GM19099 (cell line): Measurements from ENCODE around the gene GNAL.

ENCODE experiments used
- POLR2A ChIP-seq: IDR thresholded peaks from 3 replicates; pipeline ENCODE4 v1.6.1; 2011; ENCODE audit warnings: low read depth; ENCODE audit not compliant: insufficient read length; ENCODE audit errors: extremely low read depth

Gene GNAL

GRCh38 chr18:11880586-11881304, 191.7 kb downstream of the GNAL start:
- no peak for TF ChIP-seq POLR2A

DNA sequence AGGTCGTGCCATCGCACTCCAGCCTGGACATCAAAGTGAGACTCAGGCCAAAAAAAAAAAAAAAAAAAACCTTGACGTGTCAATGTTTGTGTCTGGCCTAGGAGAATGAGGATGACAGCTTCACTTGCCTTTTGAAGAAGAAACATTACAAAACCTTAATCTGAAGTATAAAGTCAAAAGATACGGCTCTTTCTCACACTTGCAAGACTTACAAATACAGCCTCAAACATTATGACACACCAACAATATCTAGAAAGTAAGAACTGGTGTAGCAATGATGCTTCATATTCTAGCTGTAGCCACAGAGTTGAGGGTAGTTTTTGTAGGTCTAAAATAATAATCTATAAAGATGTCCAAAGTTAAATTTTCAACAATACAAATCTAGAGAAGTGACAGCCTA, 193.6 kb downstream of the GNAL start:
- TF ChIP-seq POLR2A = no peak

GRCh38 chr18:11883153-11883552, 194.1 kb downstream of the GNAL start:
- TF ChIP-seq POLR2A = no peak

GRCh38 chr18:11884396-11885030, 195.4 kb downstream of the GNAL start:
- no peak for TF ChIP-seq POLR2A

DNA sequence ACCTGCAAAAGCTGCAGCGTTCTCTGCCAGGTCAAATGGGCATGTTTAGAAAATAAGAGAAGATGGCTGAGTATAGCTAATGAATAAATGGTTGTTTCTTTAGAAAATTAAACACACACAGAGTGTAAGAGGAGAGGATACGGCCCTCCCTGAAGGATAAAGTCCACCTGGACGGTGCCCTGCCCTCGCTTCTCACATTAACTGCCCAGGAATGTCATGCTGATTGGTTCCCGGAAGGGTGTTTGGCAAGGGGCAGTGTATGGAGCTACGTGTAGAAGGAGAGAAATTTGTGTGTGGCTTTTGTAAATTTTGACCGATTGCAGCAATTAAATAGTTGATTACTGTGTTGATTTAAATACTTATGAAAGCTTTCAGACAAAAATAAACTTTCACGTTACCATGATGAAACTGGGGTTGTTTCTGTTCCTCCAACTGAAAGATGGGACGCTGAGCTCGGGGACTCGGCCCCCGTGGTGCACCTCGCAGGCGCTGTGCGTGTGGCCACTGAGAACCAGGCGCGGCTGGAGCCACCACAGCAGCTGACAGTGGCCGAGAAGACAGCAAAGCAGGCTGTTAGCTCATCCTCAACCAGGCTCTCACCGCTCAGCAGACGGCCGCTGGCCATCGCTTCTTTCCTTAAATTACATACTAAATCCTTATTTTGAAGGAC, 196.3 kb downstream of the GNAL start:
- no peak for TF ChIP-seq POLR2A

- no peak for TF ChIP-seq POLR2A
Measured at GRCh38 chr18:11886577-11887110, 197.6 kb downstream of the GNAL start.

DNA sequence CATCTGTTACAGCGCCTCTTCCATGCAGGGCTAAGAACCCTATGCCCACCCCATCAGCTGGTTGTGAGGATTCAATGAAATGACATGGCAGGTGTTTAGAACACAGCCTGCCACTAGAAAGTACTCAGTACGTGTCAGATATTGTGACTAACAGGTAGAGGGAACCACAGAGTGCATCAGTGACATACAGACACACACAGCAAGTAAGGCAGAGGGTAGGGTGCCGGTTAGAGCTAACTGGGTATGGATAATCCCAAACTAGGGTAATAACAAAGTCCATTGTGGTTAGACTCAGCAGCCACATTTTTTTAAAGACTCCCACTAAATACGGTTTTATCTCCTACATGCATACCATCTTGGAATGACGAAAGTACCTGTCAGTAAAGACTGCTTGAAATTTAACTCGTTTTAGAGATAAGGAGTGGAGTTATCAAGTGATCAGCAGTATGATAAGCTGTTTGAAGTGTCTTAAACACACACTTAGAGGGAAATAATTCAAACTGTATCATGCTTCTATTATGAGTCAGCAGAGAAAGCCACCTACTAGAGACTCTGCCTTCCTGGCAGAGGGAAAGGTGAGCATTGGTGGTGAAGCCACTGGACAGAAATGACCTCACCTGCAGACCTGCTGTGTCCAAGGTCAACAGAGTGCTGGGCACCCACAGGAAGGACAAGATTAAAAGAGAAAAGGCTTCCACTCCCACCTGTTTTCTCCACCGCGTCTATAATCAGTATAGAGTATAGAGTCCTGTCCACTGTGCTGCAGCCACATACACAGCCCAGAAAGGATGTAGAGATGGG, 198.5 kb downstream of the GNAL start:
- no peak for TF ChIP-seq POLR2A

GRCh38 chr18:11888726-11889125, 199.7 kb downstream of the GNAL start:
- TF ChIP-seq POLR2A = no peak

GRCh38 chr18:11889284-11889683, 200.2 kb downstream of the GNAL start:
- no peak for TF ChIP-seq POLR2A

DNA sequence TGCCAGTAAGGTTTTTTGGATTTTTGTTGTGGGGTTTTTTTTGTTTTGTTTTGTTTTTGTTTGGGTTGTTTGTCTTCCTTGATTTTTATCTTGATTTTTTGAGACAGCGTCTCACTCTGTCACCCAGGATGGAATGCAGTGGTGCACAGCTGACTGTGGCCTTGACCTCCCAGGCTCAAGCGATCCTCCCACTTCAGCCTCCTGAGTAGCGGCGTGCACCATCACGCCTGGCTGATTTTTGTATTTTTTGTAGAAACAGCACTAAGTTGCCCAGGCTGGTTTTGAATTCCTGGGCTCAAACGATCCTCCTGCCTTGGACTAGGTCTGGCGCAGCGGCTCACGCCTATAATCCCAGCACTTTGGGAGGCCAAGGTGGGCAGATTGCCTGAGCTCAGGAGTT, 202.7 kb downstream of the GNAL start:
- no peak for TF ChIP-seq POLR2A

DNA sequence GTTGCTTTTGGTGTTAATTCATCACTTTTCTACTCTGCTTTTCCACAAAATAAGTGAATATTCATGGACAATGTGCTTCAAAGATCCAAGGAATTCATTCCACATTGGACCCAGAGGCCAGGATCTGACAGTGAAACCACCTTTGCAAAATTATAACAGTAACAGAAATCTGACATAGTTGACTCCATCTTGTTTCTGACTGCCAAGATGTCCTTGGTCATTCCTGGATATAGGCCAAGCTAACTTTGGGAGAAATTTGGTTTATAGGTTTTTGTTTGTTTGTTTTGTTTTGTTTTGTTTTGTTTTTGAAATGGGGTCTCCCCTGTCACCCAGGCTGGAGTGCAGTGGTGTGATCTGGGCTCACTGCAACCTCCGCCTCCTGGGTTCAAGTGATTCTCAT, 208.7 kb downstream of the GNAL start:
- no peak for TF ChIP-seq POLR2A

DNA sequence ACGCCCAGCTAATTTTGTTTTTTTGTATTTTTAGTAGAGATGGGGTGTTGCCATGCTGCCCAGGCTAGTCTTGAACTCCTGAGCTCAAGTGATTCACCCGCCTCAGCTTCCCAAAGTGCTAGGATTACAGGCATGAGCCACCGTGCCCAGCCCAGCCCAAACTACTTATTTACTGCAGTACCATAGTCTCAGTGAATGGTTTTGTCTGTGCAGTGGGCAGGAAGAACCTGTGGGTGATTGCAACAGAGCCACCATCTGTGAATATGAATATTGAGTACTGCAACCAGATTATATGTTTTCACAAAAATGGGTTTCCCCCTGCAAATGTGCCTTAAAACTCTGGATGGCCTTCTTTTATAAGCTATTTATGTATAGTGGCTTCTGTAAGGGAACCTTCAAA, 210.0 kb downstream of the GNAL start:
- no peak for TF ChIP-seq POLR2A

DNA sequence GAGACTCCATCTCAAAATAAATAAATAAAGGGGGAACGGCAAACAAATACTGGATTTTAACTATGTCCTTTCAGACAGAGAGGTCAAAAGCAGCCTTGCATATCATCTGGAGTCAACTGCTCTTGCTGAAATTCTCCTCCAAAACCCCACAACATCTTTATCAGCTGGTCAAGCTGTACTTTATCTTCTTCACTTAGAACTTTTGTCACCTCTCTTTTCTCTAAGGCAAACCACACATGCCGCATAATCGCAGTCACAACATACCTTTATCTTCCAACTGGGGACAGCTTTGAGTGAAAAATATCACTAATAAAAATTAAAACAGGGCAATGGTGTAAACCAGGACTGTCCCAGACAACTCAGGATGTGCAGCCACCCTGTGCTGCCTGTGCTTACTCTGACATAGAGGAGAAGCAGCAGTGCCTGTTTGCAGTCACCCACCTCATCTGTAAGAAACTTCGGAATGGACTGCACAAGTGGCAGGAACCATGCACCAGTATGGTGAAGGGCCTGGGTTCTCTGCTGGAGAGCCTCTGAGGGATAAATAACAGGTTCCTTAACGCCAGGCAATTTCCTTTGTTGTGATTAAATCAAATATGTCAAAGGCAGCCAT, 212.9 kb downstream of the GNAL start:
- no peak for TF ChIP-seq POLR2A

DNA sequence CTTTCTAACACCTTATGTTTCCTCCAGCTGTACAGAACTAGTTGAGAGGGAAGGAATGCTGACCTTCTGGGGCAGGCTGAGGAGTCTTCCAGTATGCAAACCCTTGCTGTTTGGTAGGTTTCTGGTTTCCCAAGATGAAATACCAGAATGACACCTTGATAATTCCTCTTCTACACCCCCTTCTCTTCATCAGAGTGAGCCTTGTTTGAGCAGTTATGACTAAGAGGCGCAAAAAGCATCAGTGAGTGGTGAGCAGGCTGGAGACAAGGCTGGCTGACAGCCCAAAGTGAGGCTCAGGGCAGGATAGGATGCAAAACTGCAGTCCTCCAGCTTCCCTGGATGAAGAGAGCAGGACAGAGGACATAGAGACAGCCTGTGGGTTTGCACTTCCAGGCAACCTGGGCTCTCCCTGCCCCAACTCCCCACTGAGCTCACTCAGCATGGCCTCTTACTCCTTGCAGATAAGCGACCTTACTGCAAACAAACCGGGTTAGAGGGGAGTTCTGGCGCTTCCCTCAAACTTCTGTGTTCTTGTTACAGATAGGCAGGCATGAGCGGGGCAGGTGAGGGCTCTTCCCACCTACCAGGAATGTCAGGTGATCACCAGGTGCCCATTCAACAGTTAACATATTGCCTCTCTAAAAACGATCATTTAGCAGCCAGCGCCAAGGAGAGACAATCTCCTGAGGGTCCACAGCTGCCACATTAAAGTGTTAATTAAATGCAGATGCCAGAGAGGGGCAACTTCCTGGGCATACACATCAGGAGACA, 213.6 kb downstream of the GNAL start:
- no peak for TF ChIP-seq POLR2A
